ENCODE data around the gene CBARP.
A peak's percentile ranks its signal among the peaks of the same experiment; 100 is the strongest.
"Not testable (repeated sequence)": the region's sequence is repeated elsewhere in the genome, so short reads cannot be mapped to it uniquely, and the experiment has no call there.

CBARP gene

DNA sequence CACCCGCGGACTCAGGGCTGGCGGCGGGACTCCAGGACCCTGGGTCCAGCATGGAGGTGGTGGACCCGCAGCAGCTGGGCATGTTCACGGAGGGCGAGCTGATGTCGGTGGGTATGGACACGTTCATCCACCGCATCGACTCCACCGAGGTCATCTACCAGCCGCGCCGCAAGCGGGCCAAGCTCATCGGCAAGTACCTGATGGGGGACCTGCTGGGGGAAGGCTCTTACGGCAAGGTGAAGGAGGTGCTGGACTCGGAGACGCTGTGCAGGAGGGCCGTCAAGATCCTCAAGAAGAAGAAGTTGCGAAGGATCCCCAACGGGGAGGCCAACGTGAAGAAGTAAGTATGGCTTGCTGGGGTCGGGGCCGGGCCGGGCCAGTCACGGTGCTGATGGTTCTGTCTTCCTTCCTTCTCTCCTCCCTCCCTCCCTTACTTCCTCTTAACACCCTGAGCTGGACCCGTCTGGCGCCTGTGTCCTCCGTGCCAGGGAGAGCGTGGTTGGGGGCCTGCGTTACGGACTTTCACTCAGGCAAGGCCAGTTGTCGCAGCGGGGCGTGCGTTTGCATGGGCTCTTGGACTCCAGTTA, 30.8 kb downstream of the CBARP start:
- DNase-seq = peak; percentile 33 to 56

GRCh38 chr19:1206150-1206863, 31.5 kb downstream of the CBARP start:
- no peak for DNase-seq

DNA sequence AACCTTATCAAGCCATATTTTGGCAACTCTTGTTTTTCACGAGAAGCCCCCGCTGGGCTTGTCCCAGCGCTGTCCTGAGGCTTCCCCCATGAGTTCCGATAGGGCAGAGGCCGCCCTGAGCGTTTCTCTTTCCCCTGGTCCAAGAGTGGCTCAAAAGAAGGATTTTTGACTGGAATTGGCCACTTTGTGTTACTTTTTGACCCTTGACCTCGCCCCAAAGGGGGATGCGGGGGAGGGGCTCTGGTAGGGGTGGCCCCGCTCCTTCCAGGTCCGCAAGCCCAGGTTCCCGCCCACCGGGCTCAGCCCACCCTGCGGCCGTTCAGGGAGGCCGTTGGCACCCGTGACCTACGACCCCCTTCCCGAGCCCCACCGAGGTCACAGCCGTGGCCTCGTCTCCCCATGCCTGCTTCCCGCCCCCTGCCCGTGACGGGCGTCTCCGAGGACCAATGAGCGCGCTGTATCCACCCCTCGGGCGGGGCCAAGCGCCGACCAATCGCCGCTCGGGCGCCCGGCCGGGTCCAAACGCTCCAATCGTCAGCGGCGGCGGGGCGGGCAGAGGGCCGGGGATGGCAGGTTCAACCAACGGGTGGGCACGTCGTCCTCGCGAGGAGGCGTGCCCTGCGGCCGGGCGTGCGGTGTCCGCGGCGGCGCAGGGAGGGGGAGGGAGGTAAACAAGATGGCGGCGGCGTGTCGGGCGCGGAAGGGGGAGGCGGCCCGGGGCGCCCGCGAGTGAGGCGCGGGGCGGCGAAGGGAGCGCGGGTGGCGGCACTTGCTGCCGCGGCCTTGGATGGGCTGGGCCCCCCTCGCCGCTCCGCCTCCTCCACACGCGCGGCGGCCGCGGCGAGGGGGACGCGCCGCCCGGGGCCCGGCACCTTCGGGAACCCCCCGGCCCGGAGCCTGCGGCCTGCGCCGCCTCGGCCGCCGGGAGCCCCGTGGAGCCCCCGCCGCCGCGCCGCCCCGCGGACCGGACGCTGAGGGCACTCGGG, 32.4 kb downstream of the CBARP start, which contains the start of gene STK11:
Gene STK11 (plus strand): TSS at position 665 of the 986 bp plus-strand sequence. CDS start 1,136 bp downstream, outside the sequence.
- peak; percentile 77 to 97 for DNase-seq

DNA sequence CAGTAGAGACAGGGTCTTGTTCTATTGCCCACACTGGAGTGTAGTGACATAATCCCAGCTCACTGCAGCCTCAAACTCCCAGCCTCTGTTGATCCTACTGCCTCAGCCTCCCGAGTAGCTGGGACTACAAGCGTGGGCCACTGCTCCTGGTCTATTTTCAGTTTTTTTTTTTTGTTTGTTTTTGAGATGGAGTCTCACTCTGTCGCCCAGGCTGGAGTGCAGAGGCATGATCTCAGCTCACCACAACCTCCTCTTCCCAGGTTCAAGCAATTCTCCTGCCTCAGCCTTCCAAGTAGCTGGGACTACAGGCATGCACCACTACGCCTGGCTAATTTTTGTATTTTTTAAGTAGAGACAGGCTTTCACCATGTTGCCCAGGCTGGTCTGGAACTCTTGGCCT, 37.2 kb downstream of the CBARP start:
- DNase-seq = not testable (repeated sequence)

DNA sequence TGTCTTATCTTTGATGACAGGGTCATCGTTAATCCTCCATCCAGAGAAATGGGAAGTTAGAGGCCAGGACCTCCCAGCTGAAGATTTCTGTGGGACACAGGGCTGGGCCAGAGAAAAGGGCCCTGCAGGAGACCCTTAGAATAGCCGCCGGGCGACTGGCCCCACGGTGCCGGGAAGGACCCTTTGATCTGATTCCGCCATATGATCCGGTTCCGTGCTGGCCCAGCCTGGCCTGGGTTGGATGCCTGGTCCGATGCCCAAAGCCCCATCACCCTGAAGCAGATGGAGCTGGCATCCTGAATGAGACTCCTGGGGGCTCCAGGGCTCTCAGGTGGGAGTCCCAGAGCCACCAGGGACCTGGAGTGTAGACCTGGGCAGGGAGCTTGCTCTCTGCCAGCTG, 38.3 kb downstream of the CBARP start:
- no peak for DNase-seq

DNA sequence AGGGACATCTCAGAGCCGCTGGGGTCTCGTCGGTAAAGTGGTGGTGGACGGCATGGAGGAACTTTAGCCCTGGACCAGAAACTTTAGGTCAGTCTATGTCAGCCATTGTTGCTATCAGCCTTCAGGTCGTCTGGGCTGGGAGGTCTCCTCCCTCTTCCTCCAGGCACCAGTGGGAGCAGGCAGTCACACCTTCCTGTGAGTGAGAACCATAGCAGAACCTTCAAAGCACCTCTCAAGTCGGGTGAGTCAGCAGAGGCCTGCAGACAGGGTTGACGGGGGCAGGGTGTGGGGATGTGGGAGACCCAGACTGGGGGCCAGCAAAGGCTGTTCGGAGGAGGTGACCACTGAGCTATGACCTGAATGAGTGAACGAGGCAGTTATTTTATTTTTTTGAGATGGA, 48.4 kb downstream of the CBARP start:
- no peak for DNase-seq

DNA sequence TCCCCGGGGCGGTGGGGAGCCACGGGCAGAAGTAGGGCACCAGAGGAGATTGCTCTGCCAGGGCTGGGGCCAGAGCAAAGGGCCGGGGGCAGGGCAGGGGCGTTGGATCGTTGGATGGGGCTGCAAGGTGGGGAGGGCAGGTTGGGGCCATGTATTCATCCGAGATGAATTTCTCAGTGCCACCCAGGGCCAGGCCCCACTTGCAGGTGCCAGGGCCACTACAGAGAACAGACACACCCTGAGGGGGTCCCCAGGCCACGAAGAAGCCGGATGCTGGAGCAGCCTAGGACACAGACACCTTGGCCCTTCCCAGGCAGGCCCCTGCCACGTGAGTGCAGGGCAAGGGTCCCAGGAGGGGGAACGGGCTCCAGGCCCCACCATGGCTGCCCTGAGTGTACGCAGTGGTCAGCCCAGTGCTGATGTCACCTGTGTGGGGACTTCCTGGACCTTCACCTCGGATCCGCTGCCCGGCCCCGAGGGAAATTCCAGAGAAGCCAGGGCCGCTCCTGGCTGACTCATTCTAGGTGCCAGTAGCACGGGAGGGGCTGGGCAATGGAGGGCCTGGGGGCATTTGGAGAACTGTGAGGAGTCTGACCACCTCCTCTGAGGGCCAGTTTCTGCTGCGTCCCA, 54.1 kb downstream of the CBARP start:
- DNase-seq = no peak

- DNase-seq = no peak
Observed at GRCh38 chr19:1182727-1183126, 55.1 kb downstream of the CBARP start.

- DNase-seq = no peak
Observed at GRCh38 chr19:1182068-1182467, 55.7 kb downstream of the CBARP start.

- DNase-seq = peak in 1 of 2 experiments; percentile 53
Observed at GRCh38 chr19:1181606-1182005, 56.2 kb downstream of the CBARP start.

Measured in NCI-H526 (cell line).